Activated naive CD8-positive, alpha-beta T cell treated with anti-CD3 and anti-CD28 coated beads for 36 hours (primary cell): Measurements from ENCODE around the gene DCUN1D2. TPM values are rescaled to one million over a fixed set of nuclear protein-coding genes. Genes with fewer than 3 reads are reported as not detected.

ENCODE experiments used
- DNase-seq: peaks from one replicate; pipeline ENCODE4 v3.0.0; 2021
- H3K27ac Mint-ChIP-seq: one replicate; pipeline ENCODE4 v1.8.0; 2022; ENCODE audit warnings: mild to moderate bottlenecking, moderate library complexity, mixed read lengths
- H3K27me3 Mint-ChIP-seq: one replicate; pipeline ENCODE4 v1.8.0; 2022; ENCODE audit warnings: mild to moderate bottlenecking, mixed read lengths
- H3K36me3 Mint-ChIP-seq: one replicate; pipeline ENCODE4 v1.8.0; 2021; ENCODE audit warnings: mild to moderate bottlenecking, mixed read lengths
- H3K4me1 Mint-ChIP-seq: one replicate; pipeline ENCODE4 v1.8.0; 2021; ENCODE audit warnings: mixed read lengths
- H3K4me3 Mint-ChIP-seq: one replicate; pipeline ENCODE4 v1.8.0; 2022; ENCODE audit warnings: mild to moderate bottlenecking, moderate library complexity, mixed read lengths
- H3K9me3 Mint-ChIP-seq: one replicate; pipeline ENCODE4 v1.8.0; 2022; ENCODE audit warnings: mixed read lengths
- total RNA-seq, 2 experiments: library from RNA; stranded (reverse); gene quantifications; one replicate each; pipeline ENCODE4 v1.2.3, GENCODE V29; 2021

The DCUN1D2 gene
- total RNA-seq, 2 experiments from 2014 or later: 11.0 to 13.9 TPM

DNA sequence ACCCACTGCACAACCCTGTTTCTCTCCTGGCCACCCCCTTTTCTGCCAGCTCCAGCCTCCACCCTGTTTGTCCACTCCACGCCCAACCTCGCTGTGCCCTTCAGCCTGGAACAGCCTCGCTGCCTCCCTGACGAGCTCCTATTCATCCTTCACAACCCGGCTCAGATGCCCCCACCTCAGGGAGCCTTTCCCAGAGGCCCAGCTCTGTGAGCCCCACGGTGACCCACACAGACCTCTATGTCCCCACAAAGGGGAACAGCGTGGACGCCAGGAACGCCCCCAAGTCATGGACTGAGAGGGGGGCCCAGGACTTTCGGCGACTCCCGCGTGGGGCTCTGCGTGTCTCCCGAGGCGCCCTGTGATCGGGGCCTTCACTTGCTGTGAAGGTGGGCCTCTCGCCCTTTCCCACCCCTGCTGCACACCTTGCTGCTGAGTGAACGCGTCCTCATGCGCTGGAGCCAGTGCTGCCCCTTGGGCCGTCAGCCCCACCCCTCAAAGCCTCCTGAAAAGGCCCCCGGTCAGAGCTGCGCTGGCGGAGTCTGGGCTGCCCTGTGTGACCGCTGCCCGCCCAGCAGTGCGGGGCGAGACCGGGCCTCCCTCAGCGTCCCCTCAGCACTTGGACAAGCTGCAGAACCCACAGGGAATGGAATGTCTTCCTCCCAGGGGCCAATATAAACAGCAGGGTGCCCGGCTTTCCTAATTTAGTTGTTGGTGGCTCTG is 77.2 kb downstream of the DCUN1D2 start:
- no peak overlapping the region for H3K4me3 Mint-ChIP-seq
- no peaks in the 10 kb centered on the region for H3K4me1 Mint-ChIP-seq
- no peaks in the 10 kb centered on the region for H3K36me3 Mint-ChIP-seq
- DNase-seq: no peak
- H3K27ac Mint-ChIP-seq: no peak overlapping the region
- peaks cover 5% of the 10 kb centered on the region for H3K27me3 Mint-ChIP-seq
- peaks cover 2% of the 10 kb centered on the region for H3K9me3 Mint-ChIP-seq

DNA sequence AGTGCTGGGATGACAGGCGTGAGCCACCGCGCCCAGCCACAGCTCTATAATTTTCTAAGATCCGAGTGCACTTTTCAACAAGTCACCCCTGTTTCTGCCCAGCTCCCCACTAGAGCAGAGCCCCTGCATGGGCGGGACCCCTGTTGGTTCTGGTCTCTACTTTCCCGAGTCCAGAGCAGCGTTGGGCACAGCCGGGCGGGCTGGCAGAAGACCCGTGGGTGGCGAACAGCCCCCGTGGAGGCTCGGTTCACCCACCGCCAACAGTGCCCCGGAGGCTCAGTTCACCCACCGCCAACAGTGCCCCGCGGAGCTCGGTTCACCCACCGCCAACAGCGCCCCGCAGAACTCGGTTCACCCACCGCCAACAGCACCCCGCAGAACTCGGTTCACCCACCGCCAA is 78.1 kb downstream of the DCUN1D2 start:
- DNase-seq: no peak
- peaks cover 2% of the 10 kb centered on the region for H3K9me3 Mint-ChIP-seq
- H3K27ac Mint-ChIP-seq: no peak overlapping the region
- H3K36me3 Mint-ChIP-seq: no peaks in the 10 kb centered on the region
- no peaks in the 10 kb centered on the region for H3K4me1 Mint-ChIP-seq
- peaks cover 6% of the 10 kb centered on the region for H3K27me3 Mint-ChIP-seq
- H3K4me3 Mint-ChIP-seq: no peak overlapping the region

DNA sequence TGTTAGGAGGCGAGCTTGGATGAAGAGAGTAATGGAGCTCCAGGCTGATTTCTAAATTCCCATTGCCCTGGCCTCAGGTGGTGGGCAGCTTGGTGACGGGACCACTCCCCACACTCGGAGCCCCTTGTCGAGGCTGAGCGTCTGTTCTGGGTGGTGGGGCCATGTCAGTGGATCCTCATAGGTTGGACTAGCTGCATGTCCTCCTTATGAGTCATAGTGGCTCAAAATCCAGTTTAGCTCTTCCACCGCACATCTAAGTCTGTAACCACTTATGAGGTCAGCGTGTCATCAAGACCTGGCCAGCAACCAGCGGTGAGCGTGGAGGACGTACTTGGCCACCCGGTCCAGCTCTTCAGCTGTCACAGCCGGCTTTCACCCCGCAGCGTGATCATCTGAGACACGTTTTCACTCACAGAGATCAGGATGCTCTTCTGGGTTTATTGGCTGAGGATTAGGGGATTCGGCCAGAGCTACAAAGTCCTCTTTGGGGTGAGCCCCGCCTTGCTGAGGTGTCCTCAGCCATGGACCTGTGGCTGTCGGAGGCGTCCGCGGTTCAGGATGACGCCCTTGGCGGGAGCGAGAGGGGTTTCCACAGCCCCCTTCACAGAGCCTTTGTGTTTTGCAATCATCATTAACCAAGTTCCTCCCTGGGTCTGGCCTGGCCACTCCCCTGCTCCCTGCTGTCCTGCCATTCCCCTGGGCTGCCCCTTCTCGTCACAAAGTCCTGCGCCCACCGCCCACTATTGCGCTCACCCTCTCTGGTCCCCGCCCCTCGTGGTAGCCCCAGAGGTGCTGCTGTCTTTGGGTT is 79.1 kb downstream of the DCUN1D2 start:
- DNase-seq: no peak
- peaks cover 9% of the 10 kb centered on the region for H3K27me3 Mint-ChIP-seq
- no peaks in the 10 kb centered on the region for H3K4me1 Mint-ChIP-seq
- H3K27ac Mint-ChIP-seq: no peak overlapping the region
- H3K36me3 Mint-ChIP-seq: no peaks in the 10 kb centered on the region
- H3K9me3 Mint-ChIP-seq: peaks cover 2% of the 10 kb centered on the region
- no peak overlapping the region for H3K4me3 Mint-ChIP-seq

DNA sequence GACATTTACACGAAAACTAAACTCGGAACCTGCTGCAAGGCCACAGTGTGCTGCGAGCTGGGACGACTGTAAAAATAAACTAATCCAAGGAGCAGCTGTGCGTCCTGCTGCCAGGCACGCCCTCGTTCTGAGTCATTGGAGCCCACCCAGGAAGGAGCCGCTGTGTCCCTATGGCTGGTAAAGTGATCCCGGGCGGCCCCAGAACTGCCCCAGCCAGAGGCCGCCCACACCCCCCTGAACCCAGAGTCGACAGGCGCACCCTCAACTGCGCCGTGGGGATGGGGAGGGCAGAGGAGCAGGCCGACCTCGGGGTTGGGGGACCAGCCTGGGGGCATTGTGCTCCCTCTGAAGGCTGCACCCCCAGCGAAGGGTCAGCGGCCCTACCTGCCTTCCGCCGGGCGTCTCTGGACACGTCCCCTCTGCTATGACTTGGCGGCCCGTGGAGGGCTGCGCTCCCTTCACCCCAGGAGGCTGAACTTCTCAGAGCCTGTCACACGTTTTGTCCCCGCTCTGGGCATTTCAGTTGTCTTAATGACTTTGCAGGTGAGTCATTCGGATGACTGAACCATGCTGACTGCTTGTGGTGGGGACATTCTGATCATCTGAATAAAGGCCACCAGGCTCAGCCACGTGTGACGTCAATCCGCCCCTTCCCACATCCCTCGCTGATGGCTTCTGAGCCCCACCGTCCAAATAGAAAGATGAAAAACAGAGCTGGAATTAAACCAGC is 79.9 kb downstream of the DCUN1D2 start:
- H3K27me3 Mint-ChIP-seq: peaks cover 9% of the 10 kb centered on the region
- peaks cover 2% of the 10 kb centered on the region for H3K9me3 Mint-ChIP-seq
- no peaks in the 10 kb centered on the region for H3K36me3 Mint-ChIP-seq
- no peak overlapping the region for H3K4me3 Mint-ChIP-seq
- H3K4me1 Mint-ChIP-seq: no peaks in the 10 kb centered on the region
- H3K27ac Mint-ChIP-seq: no peak overlapping the region
- DNase-seq: no peak

DNA sequence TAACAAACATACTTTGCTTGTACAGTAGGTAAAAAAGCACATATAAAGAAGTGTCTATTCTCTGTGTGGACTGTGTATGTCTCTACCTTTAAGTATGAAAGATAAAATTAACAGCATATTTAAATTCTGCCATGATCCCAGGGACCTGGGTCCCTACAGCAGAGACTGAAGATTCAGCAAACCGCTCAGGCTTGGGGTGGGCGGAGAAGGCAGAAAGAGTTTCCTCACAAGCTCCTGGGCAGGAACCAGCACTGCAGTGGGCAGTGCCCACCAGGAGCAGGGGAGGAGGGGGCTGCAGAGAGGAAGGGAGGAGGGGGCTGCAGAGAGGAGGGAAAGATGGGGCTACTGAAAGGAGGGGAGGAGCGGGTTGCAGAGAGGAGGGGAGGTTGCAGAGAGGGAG is 81.9 kb downstream of the DCUN1D2 start:
- H3K4me3 Mint-ChIP-seq: no peak overlapping the region
- H3K36me3 Mint-ChIP-seq: no peaks in the 10 kb centered on the region
- H3K9me3 Mint-ChIP-seq: peaks cover 2% of the 10 kb centered on the region
- peaks cover 9% of the 10 kb centered on the region for H3K27me3 Mint-ChIP-seq
- no peak for DNase-seq
- no peak overlapping the region for H3K27ac Mint-ChIP-seq
- no peaks in the 10 kb centered on the region for H3K4me1 Mint-ChIP-seq

DNA sequence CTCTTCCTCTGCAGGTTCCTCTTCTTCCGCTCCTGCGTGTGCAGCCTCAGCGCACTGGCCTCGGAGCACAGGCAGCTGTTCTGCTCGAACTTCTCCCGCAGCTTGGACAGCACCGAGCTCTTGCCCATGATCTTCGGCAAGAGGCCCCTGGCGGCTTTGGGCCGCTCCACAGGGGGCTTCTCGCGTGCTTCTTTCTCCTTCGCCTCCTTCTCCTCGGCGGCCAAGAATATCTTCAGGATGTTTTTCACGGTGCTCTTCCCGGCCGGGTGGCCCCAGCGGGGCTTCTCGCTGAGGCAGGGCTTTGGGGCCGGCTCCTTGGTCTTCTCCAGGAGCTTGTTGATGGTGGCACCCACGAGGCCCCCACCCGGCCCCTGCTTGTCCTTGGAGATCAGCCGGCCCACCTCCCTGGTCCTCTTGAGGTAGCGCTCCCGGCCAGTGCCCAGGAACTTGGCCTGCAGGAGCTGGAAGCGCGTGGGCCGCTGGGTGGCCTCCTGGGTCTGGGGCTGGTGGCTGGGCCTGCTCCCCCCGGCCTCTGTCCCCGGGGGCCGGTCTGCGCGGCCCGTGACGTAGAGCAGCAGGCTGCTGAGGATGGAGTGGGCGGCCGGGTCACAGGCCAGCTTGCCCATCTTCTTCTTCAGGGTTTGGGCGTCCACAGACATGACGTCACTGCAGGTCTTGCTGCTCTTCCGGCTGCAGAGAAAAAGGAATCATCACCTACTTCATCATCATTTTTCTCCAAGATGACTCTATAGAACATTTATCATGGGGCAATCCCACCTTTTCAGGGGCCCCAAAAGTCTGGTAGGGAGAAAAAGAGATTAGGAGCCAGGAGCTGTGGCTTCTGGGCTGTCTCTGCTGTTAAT is 82.7 kb downstream of the DCUN1D2 start:
- Mint-ChIP-seq H3K27ac (no peak overlapping the region), H3K36me3 (no peaks in the 10 kb centered on the region), H3K4me3 (no peak overlapping the region), H3K4me1 (no peaks in the 10 kb centered on the region), H3K9me3 (no peaks in the 10 kb centered on the region), H3K27me3 (peaks cover 9% of the 10 kb centered on the region)
- DNase-seq: no peak

DNA sequence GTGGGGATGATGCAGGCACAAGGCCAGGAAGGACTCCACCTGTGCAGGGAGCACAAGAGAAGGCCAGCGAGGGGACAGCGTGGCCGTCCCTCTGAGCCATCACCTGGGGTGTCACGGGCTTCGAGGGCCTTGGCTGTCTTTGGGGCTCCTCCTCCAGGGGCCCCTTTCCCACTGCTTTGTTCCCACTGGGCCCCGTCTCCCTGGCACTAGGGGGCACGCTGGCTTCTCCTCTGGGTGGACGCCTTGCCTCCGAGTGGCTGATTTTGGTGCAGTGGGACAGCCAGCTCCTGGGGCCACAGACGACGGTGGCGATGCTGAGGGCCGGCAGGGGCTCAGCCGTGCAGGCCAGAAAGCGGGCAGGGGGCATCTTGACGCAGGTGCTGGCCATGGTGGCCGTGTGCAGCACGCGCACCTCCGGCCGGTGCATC is 83.4 kb downstream of the DCUN1D2 start:
- no peak overlapping the region for H3K4me3 Mint-ChIP-seq
- no peaks in the 10 kb centered on the region for H3K9me3 Mint-ChIP-seq
- H3K27me3 Mint-ChIP-seq: peaks cover 9% of the 10 kb centered on the region
- DNase-seq: no peak
- no peaks in the 10 kb centered on the region for H3K36me3 Mint-ChIP-seq
- H3K27ac Mint-ChIP-seq: no peak overlapping the region
- H3K4me1 Mint-ChIP-seq: no peaks in the 10 kb centered on the region

DNA sequence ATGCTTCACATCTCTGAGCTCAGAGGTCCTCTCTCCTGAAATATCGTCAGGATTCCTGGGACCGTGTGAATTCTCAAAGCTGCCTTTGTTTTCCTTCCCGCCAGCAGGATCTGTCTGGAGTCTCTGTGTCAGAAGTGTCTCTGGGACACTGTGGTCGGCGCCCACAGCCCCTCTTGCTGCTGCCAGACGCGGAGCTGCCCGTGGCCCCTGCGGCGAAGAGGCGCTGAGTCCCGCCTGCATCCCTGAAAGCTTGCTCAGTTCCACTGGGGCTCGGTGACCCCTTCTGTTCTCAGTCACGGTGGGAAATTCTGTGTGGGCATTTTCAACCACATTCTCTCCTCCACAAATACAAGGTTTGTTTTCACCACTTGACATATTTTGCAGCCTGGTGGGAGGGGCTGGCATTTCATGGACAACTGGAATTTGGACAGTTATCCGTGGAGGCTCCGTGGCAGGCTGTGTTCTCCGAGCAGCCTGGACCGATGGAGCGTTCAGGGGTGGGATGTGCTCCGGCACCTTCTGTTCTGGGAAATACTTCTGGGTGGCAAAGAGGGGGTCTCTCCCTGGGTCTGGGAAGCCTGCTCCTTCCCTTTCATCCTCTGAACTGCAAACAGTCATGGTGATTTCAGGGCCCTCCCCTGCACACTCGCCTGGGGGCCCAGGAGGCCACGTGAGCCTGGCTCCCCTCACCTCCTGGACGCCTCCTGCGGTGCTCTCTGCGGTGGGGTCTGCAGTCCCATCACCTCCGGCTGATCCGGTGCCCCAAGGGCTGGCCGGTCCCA is 84.0 kb downstream of the DCUN1D2 start:
- Mint-ChIP-seq H3K9me3 (no peaks in the 10 kb centered on the region), H3K27ac (no peak overlapping the region), H3K27me3 (peaks cover 9% of the 10 kb centered on the region), H3K4me1 (no peaks in the 10 kb centered on the region), H3K4me3 (no peak overlapping the region), H3K36me3 (no peaks in the 10 kb centered on the region)
- DNase-seq: no peak

Other genes starting within 250 kb of the DCUN1D2 start
- gene LAMP1, start 193.5 kb downstream of the DCUN1D2 start, total RNA-seq: 10 to 100 TPM; 58.4 to 61.2 TPM
- not detected for gene GRTP1, start 126.6 kb downstream of the DCUN1D2 start, total RNA-seq
- gene ADPRHL1, start 37.2 kb downstream of the DCUN1D2 start, total RNA-seq: under 1 TPM; 0.44 to 0.56 TPM
- 100 to 1,000 TPM; 242 to 250 TPM for gene TFDP1, start 94.0 kb upstream of the DCUN1D2 start, total RNA-seq
- not detected for gene ATP4B, start 167.5 kb upstream of the DCUN1D2 start, total RNA-seq
- gene GRK1, start 176.5 kb upstream of the DCUN1D2 start, total RNA-seq: not detected